ENCODE data around the gene COL4A3. TPM values are rescaled to one million over a fixed set of nuclear protein-coding genes. Genes with fewer than 3 reads are reported as not detected.
"Not testable (repeated sequence)": the region's sequence is repeated elsewhere in the genome, so short reads cannot be mapped to it uniquely, and the experiment has no call there.

Gene COL4A3
- polyA plus RNA-seq, 3 donors, result 0.03 TPM; not detected in 2

DNA sequence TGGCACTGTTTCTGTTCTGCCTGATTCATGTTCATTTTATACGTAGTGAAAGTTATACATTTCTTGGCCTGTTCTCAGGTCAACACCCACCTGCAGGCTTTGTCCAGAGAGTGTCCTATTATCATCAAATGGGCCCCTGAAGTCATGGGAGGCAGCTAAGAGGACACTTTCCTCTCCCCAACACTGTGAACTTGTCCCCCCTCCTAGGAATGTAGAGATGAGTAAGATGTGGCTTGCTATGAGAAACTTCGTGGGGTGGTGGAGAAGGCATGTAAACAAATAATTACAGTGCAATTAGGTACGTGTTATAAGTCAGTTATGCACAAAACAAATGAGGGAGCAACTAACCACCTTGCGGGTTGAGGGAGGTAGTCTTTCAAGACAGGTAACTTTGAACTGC, 57.9 kb downstream of the COL4A3 start:
- H3K4me2 ChIP-seq (replicated peaks; ENCODE audit: extremely low read depth, low read length, poor library complexity, severe bottlenecking), result no peak overlapping the region
- H3K4me1 Mint-ChIP-seq, result no peaks in the 10 kb centered on the region
- 84% methylated on average over 3 of the region's 4 CpGs for WGBS (ENCODE audit: insufficient coverage)

DNA sequence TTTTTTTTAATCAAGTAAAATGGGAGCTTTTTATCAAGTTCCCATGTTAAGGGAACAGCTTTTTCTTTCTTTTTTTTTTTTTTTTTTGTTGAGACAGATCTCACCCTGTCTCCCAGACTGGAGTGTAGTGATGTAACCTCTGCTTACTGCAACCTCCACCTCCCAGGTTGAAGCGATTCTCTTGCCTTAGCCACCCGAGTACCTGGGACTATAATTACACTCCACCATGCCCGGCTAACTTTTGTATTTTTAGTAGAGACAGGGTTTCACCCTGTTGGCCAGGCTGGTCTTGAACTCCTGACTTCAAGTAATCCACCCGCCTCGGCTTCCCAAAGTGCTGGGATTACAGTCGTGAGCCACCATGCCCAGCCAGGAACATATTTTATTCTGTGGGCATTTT, 61.2 kb downstream of the COL4A3 start:
- H4K20me1 ChIP-seq (ENCODE audit: insufficient read depth, low read length); H3K27ac ChIP-seq (ENCODE audit: low read depth in 1 of 2, low read length in 2 of 2); H3K36me3 ChIP-seq (replicated peaks in 1 of 2; ENCODE audit: control insufficient read depth in 1 of 2, insufficient read depth in 2 of 2, low read length in 2 of 2); H3K4me3 Mint-ChIP-seq; H3K4me1 ChIP-seq (ENCODE audit: control insufficient read depth in 1 of 2, insufficient read depth in 2 of 2, low read length in 2 of 2); H3K4me1 Mint-ChIP-seq; H3K9me3 Mint-ChIP-seq; H3K4me3 ChIP-seq (replicated peaks in 1 of 3; ENCODE audit: low read depth in 2 of 3, low read length in 3 of 3); H3K27ac Mint-ChIP-seq; H3K9ac ChIP-seq (ENCODE audit: insufficient read depth, low read length, poor library complexity, severe bottlenecking); DNase-seq; H3K4me2 ChIP-seq (replicated peaks; ENCODE audit: extremely low read depth, low read length, poor library complexity, severe bottlenecking); H3K79me2 ChIP-seq (ENCODE audit: insufficient read depth, low read length); H3K27me3 ChIP-seq (ENCODE audit: control insufficient read depth in 2 of 2, insufficient read depth in 2 of 2, low read length in 2 of 2); H2AFZ ChIP-seq (ENCODE audit: insufficient read depth, low read depth, low read length, poor library complexity, severe bottlenecking); H3K9me3 ChIP-seq (replicated peaks in 1 of 2; ENCODE audit: control insufficient read depth in 1 of 2, insufficient read depth in 1 of 2, low read length in 2 of 2); H3K27me3 Mint-ChIP-seq (ENCODE audit: low read depth in 3 of 3); intact Hi-C loops (cut with micrococcal nuclease); H3K36me3 Mint-ChIP-seq: not testable (repeated sequence)
- no CpG with 5 or more reads among the region's 6 CpGs for WGBS (ENCODE audit: insufficient coverage)

More for the DNA sequence above, 57.9 kb downstream of the COL4A3 start:
- Histone ChIP-seq H3K27me3 (ENCODE audit: control insufficient read depth in 2 of 2, insufficient read depth in 2 of 2, low read length in 2 of 2) (no peaks in the 10 kb centered on the region), H3K9ac (ENCODE audit: insufficient read depth, low read length, poor library complexity, severe bottlenecking) (no peak overlapping the region), H3K36me3 (replicated peaks in 1 of 2; ENCODE audit: control insufficient read depth in 1 of 2, insufficient read depth in 2 of 2, low read length in 2 of 2) (no peaks in the 10 kb centered on the region), H3K9me3 (replicated peaks in 1 of 2; ENCODE audit: control insufficient read depth in 1 of 2, insufficient read depth in 1 of 2, low read length in 2 of 2) (no peaks in the 10 kb centered on the region), H3K27ac (ENCODE audit: low read depth in 1 of 2, low read length in 2 of 2) (no peak overlapping the region), H3K4me1 (ENCODE audit: control insufficient read depth in 1 of 2, insufficient read depth in 2 of 2, low read length in 2 of 2) (no peaks in the 10 kb centered on the region), H3K79me2 (ENCODE audit: insufficient read depth, low read length) (no peaks in the 10 kb centered on the region), H3K4me3 (replicated peaks in 1 of 3; ENCODE audit: low read depth in 2 of 3, low read length in 3 of 3) (no peak overlapping the region), H4K20me1 (ENCODE audit: insufficient read depth, low read length) (no peaks in the 10 kb centered on the region), H2AFZ (ENCODE audit: insufficient read depth, low read depth, low read length, poor library complexity, severe bottlenecking) (no peak overlapping the region)
- TF ChIP-seq, protein P1, sequence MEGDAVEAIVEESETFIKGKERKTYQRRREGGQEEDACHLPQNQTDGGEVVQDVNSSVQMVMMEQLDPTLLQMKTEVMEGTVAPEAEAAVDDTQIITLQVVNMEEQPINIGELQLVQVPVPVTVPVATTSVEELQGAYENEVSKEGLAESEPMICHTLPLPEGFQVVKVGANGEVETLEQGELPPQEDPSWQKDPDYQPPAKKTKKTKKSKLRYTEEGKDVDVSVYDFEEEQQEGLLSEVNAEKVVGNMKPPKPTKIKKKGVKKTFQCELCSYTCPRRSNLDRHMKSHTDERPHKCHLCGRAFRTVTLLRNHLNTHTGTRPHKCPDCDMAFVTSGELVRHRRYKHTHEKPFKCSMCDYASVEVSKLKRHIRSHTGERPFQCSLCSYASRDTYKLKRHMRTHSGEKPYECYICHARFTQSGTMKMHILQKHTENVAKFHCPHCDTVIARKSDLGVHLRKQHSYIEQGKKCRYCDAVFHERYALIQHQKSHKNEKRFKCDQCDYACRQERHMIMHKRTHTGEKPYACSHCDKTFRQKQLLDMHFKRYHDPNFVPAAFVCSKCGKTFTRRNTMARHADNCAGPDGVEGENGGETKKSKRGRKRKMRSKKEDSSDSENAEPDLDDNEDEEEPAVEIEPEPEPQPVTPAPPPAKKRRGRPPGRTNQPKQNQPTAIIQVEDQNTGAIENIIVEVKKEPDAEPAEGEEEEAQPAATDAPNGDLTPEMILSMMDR (IDR thresholded peaks at IDR 0.05), result no peak
- no peaks in the 10 kb centered on the region for H3K36me3 Mint-ChIP-seq
- DNase-seq, result no peak
- no peaks in the 10 kb centered on the region for H3K9me3 Mint-ChIP-seq
- intact Hi-C loops (cut with micrococcal nuclease), result no loop called here
- no peak overlapping the region for H3K4me3 Mint-ChIP-seq
- H3K27ac Mint-ChIP-seq, result no peak overlapping the region
- no peaks in the 10 kb centered on the region for H3K27me3 Mint-ChIP-seq (ENCODE audit: low read depth in 3 of 3)
